Erythroblast (primary cell): ENCODE results near the gene ZFPM1.

Experiments
- GATA1 ChIP-seq: IDR thresholded peaks from 2 replicates; pipeline ENCODE4 v1.6.1; 2011; ENCODE audit warnings: low read depth, mild to moderate bottlenecking, control low read depth, low read length, moderate library complexity
- POLR2A ChIP-seq: IDR thresholded peaks from 2 replicates; pipeline ENCODE4 v1.6.1; 2011; ENCODE audit warnings: mild to moderate bottlenecking, low read length

GRCh38 chr16:88534638-88535190, 81.6 kb downstream of the ZFPM1 start:
- no peak for TF ChIP-seq POLR2A
- TF ChIP-seq GATA1, result no peak
